ENCODE data around the gene FOCAD. TPM values are rescaled to one million over a fixed set of nuclear protein-coding genes. Genes with fewer than 3 reads are reported as not detected.

FOCAD gene
- total RNA-seq, 1 experiment from 2014 or later, result 40.7 TPM

DNA sequence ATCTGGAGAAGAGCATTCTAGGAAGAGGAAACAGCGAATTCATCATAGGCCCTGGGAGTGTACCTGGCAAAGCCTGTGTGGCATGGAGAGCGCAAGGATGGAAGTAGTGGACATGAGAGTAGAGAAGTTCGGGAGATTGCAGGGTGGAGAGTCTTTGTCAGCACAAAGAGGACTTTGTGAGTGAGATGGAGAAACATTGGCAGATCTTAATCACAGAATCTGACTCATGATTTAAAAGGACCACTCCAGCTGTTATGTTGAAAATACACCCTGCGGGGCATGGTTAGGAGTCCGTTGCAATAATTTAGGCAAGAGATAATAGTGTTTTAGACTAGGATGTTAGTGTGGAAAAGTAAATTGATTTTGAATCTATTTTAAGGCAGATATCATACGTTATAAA lies 230.5 kb downstream of the FOCAD start:
- ChIA-PET CTCF (no interaction called here), RAD21 (ENCODE audit: low non-redundant PET in 1 of 2, low total read pairs in 2 of 2, uncharacterized antibody in 2 of 2, unreplicated experiment in 2 of 2) (no interaction called here), POLR2A (no interaction called here)
- Histone ChIP-seq H3K9me3 (ENCODE audit: control insufficient read depth in 1 of 2, insufficient read depth in 1 of 2, low read depth in 1 of 2, low read length in 2 of 2) (no peaks in the 10 kb centered on the region), H3K4me3 (replicated peaks in 1 of 2; ENCODE audit: low read depth in 1 of 2, low read length in 2 of 2) (no peak overlapping the region), H3K4me2 (ENCODE audit: low read length) (no peak overlapping the region), H3K79me2 (ENCODE audit: insufficient read depth, low read length) (no peaks in the 10 kb centered on the region), H3K9ac (ENCODE audit: low read length) (no peak overlapping the region), H2AFZ (ENCODE audit: low read depth, low read length, poor library complexity, severe bottlenecking) (no peak overlapping the region), H3K27ac (ENCODE audit: low read depth, low read length) (no peak overlapping the region), H3K36me3 (ENCODE audit: control insufficient read depth in 1 of 2, insufficient read depth in 2 of 2, low read length in 2 of 2) (no peaks in the 10 kb centered on the region), H3K27me3 (ENCODE audit: insufficient read depth, low read length) (no peaks in the 10 kb centered on the region), H3K4me1 (ENCODE audit: control insufficient read depth in 1 of 2, insufficient read depth in 2 of 2, low read length in 2 of 2) (no peaks in the 10 kb centered on the region), H4K20me1 (ENCODE audit: insufficient read depth) (no peaks in the 10 kb centered on the region), H3K9me2 (ENCODE audit: insufficient read depth) (no peaks in the 10 kb centered on the region)
- intact Hi-C loops (cut with micrococcal nuclease), result no loop called here
- no peak for ATAC-seq
- DNase-seq (ENCODE audit: low read depth, low spot score), result no peak
- TF ChIP-seq ELF1 (IDR thresholded peaks at IDR 0.05; ENCODE audit: borderline replicate concordance, low read depth), result no peak
- no peak for TF ChIP-seq POLR2A (IDR thresholded peaks at IDR 0.05; ENCODE audit: borderline replicate concordance, extremely low read depth, insufficient read depth, insufficient read length)
- TF ChIP-seq REST (IDR thresholded peaks at IDR 0.05; ENCODE audit: low read depth), result no peak
- BruUV-seq (replicated peaks), result no TSS peak

DNA sequence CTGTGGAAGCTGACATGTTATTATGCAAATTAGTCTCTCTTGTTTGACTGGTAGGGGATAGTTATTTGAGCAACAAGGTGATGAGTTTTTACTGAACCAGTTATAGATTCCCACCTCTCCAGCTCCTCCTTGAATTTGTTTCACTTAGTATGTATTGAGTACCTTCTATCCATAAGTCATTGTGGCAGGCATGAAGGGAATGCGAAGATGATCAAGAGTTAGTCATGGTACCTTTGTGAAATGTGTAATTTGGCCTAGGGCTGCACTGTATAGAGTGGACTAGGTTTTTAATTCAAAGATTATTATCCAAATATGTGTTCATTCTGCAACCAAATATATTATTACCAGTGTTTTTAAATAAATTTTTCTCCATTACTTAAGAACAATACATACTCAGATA lies 237.3 kb downstream of the FOCAD start:
- BruUV-seq (replicated peaks), result no TSS peak
- Histone ChIP-seq H3K27ac (ENCODE audit: low read depth, low read length) (no peak overlapping the region), H3K4me3 (replicated peaks in 1 of 2; ENCODE audit: low read depth in 1 of 2, low read length in 2 of 2) (no peak overlapping the region), H3K4me2 (ENCODE audit: low read length) (no peak overlapping the region), H2AFZ (ENCODE audit: low read depth, low read length, poor library complexity, severe bottlenecking) (no peak overlapping the region), H4K20me1 (ENCODE audit: insufficient read depth) (no peaks in the 10 kb centered on the region), H3K27me3 (ENCODE audit: insufficient read depth, low read length) (no peaks in the 10 kb centered on the region), H3K4me1 (ENCODE audit: control insufficient read depth in 1 of 2, insufficient read depth in 2 of 2, low read length in 2 of 2) (no peaks in the 10 kb centered on the region), H3K9me2 (ENCODE audit: insufficient read depth) (no peaks in the 10 kb centered on the region), H3K79me2 (ENCODE audit: insufficient read depth, low read length) (no peaks in the 10 kb centered on the region), H3K9ac (ENCODE audit: low read length) (no peak overlapping the region), H3K9me3 (ENCODE audit: control insufficient read depth in 1 of 2, insufficient read depth in 1 of 2, low read depth in 1 of 2, low read length in 2 of 2) (no peaks in the 10 kb centered on the region), H3K36me3 (ENCODE audit: control insufficient read depth in 1 of 2, insufficient read depth in 2 of 2, low read length in 2 of 2) (no peaks in the 10 kb centered on the region)
- RAD21 ChIA-PET (ENCODE audit: low non-redundant PET in 1 of 2, low total read pairs in 2 of 2, uncharacterized antibody in 2 of 2, unreplicated experiment in 2 of 2), result no interaction called here
- intact Hi-C loops (cut with micrococcal nuclease), result loop anchor here (10.0 kb wide), 1 partner anchor 397 kb away; no protein-coding TSS in a partner anchor
- ATAC-seq (no peak), DNase-seq (ENCODE audit: low read depth, low spot score) (no peak)
- CTCF ChIA-PET, result no interaction called here
- POLR2A ChIA-PET, result no interaction called here
- TF ChIP-seq FOSL1 (IDR thresholded peaks at IDR 0.05; ENCODE audit: low read depth) (no peak), MAX (IDR thresholded peaks at IDR 0.05) (no peak), POLR2AphosphoS5 (IDR thresholded peaks at IDR 0.05; ENCODE audit: low read depth, low read length) (no peak), EZH2phosphoT487 (IDR thresholded peaks at IDR 0.05; ENCODE audit: borderline replicate concordance) (no peak), SP1 (IDR thresholded peaks at IDR 0.05; ENCODE audit: low read depth) (no peak)
- TF ChIP-seq, protein P1, sequence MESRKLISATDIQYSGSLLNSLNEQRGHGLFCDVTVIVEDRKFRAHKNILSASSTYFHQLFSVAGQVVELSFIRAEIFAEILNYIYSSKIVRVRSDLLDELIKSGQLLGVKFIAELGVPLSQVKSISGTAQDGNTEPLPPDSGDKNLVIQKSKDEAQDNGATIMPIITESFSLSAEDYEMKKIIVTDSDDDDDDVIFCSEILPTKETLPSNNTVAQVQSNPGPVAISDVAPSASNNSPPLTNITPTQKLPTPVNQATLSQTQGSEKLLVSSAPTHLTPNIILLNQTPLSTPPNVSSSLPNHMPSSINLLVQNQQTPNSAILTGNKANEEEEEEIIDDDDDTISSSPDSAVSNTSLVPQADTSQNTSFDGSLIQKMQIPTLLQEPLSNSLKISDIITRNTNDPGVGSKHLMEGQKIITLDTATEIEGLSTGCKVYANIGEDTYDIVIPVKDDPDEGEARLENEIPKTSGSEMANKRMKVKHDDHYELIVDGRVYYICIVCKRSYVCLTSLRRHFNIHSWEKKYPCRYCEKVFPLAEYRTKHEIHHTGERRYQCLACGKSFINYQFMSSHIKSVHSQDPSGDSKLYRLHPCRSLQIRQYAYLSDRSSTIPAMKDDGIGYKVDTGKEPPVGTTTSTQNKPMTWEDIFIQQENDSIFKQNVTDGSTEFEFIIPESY (IDR thresholded peaks at IDR 0.05; ENCODE audit: extremely low read depth, insufficient replicate concordance, low read length), result no peak
- TF ChIP-seq, protein P2, sequence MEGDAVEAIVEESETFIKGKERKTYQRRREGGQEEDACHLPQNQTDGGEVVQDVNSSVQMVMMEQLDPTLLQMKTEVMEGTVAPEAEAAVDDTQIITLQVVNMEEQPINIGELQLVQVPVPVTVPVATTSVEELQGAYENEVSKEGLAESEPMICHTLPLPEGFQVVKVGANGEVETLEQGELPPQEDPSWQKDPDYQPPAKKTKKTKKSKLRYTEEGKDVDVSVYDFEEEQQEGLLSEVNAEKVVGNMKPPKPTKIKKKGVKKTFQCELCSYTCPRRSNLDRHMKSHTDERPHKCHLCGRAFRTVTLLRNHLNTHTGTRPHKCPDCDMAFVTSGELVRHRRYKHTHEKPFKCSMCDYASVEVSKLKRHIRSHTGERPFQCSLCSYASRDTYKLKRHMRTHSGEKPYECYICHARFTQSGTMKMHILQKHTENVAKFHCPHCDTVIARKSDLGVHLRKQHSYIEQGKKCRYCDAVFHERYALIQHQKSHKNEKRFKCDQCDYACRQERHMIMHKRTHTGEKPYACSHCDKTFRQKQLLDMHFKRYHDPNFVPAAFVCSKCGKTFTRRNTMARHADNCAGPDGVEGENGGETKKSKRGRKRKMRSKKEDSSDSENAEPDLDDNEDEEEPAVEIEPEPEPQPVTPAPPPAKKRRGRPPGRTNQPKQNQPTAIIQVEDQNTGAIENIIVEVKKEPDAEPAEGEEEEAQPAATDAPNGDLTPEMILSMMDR (IDR thresholded peaks at IDR 0.05 in 2 of 3, conservative IDR thresholded peaks at IDR 0.05 in 1 of 3; ENCODE audit: borderline replicate concordance in 1 of 3, insufficient read depth in 1 of 3, low read depth in 2 of 3, low read length in 2 of 3), result no peak

Measured in HCT116 (cell line).